ENCODE data around the gene CCDC33.

CCDC33 gene

DNA sequence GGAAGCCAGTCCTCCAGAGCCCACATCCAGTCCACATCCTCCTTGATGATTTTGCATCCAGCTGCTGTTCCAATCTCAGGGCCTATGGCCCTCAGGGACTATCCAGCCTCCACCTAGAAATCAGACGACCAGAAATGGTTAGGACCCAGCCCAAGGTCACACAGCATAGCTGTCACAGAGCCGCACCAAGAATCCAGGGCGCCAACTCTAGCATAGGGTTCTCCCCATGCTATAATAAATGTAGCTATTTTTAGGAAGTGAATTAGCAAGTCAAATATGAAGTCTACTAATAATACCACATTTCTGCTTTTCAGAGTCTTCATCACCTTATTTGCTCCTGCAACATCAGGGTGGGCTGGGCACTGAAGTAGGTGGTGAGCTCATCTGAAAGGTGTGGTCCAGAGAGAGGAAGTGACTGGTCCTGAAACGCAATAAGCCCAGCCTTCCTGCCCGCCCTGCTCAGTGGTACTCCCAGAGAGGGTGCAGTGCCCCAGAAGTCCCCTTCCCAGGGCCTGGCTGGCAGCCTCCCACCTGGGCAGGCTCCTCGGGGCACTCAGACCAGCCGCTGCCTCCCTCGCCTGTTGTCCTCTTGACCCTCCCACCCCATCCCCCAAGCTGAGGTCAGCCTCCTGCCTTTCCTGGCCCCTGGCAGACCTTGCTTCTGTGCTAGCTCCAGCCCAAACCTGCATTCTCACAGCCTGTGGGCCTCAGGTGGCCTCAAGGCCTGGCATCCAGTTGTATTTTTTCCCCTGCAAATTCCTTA lies 148.9 kb downstream of the CCDC33 start:
- peak; percentile 47 for DNase-seq

DNA sequence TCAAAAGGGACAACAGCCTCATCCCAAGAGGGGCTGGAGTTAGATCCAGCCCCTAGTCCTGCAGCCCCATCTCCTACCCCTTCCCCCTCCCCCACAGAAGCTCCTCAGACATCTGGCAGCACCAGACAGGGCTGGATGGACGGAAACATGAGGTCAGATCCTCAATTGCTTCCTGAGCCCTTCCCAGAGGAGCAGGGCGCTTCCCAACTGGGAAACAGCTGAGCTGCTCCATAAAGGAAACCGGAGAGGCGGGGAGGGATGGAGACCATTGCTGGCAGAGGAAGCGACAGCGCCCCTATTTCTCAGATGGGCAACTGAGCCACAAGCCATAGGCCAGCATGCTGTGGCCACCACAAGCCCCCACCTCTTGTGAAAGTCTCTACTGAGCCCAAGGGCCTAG lies 149.6 kb downstream of the CCDC33 start:
- no peak for DNase-seq
